ENCODE measurements around the gene ABO.

ABO gene

GRCh38 chr9:133249337-133249736 is 25.7 kb downstream of the ABO start:
- no peak for DNase-seq (ENCODE audit: insufficient read length, low spot score)
- TF ChIP-seq POU2F2 (IDR thresholded peaks at IDR 0.05; ENCODE audit: low read depth, low read length) (no peak), POLR2A (IDR thresholded peaks at IDR 0.05; ENCODE audit: low read depth, low read length) (no peak), POLR2AphosphoS5 (IDR thresholded peaks at IDR 0.05; ENCODE audit: low read depth, low read length) (no peak), TAF1 (IDR thresholded peaks at IDR 0.05; ENCODE audit: low read depth, low read length) (no peak), SPI1 (IDR thresholded peaks at IDR 0.05; ENCODE audit: low read depth, low read length) (no peak), PAX5 (IDR thresholded peaks at IDR 0.05; ENCODE audit: insufficient read depth, low read length, severe bottlenecking) (no peak)
- no peak for FAIRE-seq

- no peak for FAIRE-seq
Observed at GRCh38 chr9:133248726-133249295, 26.2 kb downstream of the ABO start.

DNA sequence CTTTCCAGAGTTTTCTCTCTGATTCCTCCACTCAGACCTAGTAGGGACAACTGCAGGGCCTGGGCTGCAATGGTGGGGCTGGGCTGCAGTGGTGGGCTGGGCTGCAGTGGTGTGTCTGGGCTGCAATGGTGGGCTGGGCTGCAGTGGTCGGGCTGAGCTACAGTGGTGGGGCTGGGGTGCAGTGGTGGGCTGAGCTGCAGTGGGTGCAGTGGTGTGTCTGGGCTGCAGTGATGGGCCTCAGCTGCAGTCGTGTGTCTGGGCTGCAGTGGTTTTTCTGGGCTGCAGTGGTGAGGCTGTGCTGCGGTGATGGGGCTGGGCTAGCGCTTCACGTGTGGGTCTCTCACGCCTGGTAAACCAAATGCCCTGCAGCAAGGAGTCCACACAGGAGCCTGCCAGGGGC is 27.4 kb downstream of the ABO start:
- FAIRE-seq (no peak), DNase-seq (ENCODE audit: insufficient read length, low spot score) (no peak)
- TF ChIP-seq POLR2A (IDR thresholded peaks at IDR 0.05; ENCODE audit: low read depth, low read length) (no peak), TAF1 (IDR thresholded peaks at IDR 0.05; ENCODE audit: low read depth, low read length) (no peak), POU2F2 (IDR thresholded peaks at IDR 0.05; ENCODE audit: low read depth, low read length) (no peak), SPI1 (IDR thresholded peaks at IDR 0.05; ENCODE audit: low read depth, low read length) (no peak), PAX5 (IDR thresholded peaks at IDR 0.05; ENCODE audit: insufficient read depth, low read length, severe bottlenecking) (no peak), POLR2AphosphoS5 (IDR thresholded peaks at IDR 0.05; ENCODE audit: low read depth, low read length) (no peak)

More at GRCh38 chr9:133248726-133249295, 26.2 kb downstream of the ABO start:
- no peak for DNase-seq (ENCODE audit: insufficient read length, low spot score)
- no peak for TF ChIP-seq TAF1 (IDR thresholded peaks at IDR 0.05; ENCODE audit: low read depth, low read length)
- no peak for TF ChIP-seq SPI1 (IDR thresholded peaks at IDR 0.05; ENCODE audit: low read depth, low read length)
- no peak for TF ChIP-seq POLR2A (IDR thresholded peaks at IDR 0.05; ENCODE audit: low read depth, low read length)
- no peak for TF ChIP-seq POU2F2 (IDR thresholded peaks at IDR 0.05; ENCODE audit: low read depth, low read length)
- no peak for TF ChIP-seq PAX5 (IDR thresholded peaks at IDR 0.05; ENCODE audit: insufficient read depth, low read length, severe bottlenecking)
- TF ChIP-seq POLR2AphosphoS5 (IDR thresholded peaks at IDR 0.05; ENCODE audit: low read depth, low read length), result no peak

- no peak for DNase-seq (ENCODE audit: insufficient read length, low spot score)
- no peak for FAIRE-seq
- TF ChIP-seq POU2F2 (IDR thresholded peaks at IDR 0.05; ENCODE audit: low read depth, low read length) (no peak), TAF1 (IDR thresholded peaks at IDR 0.05; ENCODE audit: low read depth, low read length) (no peak), PAX5 (IDR thresholded peaks at IDR 0.05; ENCODE audit: insufficient read depth, low read length, severe bottlenecking) (no peak), POLR2A (IDR thresholded peaks at IDR 0.05; ENCODE audit: low read depth, low read length) (no peak), SPI1 (IDR thresholded peaks at IDR 0.05; ENCODE audit: low read depth, low read length) (no peak), POLR2AphosphoS5 (IDR thresholded peaks at IDR 0.05; ENCODE audit: low read depth, low read length) (no peak)
Observed at GRCh38 chr9:133246991-133247390, 28.0 kb downstream of the ABO start.

DNA sequence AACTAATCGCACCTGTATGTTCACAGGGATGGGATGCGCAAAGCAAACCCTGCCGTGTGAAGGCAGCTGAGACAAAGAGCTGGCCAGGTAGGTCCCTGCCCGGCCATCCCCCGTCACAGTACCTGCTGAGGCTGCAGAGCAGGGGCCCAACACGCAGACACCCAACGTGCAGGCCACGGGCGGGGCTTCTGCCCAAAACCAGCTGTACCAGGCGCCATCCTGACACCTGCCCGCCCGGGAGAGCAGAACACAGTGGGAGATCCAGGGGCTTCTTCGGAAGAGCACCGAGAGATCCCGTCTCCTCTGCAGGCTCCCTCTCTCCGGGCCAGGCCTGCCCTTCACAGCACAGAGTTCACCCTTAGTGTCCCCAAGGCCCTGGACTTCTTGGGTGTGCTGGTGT is 28.4 kb downstream of the ABO start:
- DNase-seq (ENCODE audit: insufficient read length, low spot score) (no peak), FAIRE-seq (no peak)
- no peak for TF ChIP-seq TAF1 (IDR thresholded peaks at IDR 0.05; ENCODE audit: low read depth, low read length)
- no peak for TF ChIP-seq SPI1 (IDR thresholded peaks at IDR 0.05; ENCODE audit: low read depth, low read length)
- no peak for TF ChIP-seq POU2F2 (IDR thresholded peaks at IDR 0.05; ENCODE audit: low read depth, low read length)
- TF ChIP-seq PAX5 (IDR thresholded peaks at IDR 0.05; ENCODE audit: insufficient read depth, low read length, severe bottlenecking), result no peak
- TF ChIP-seq POLR2A (IDR thresholded peaks at IDR 0.05; ENCODE audit: low read depth, low read length), result no peak
- no peak for TF ChIP-seq POLR2AphosphoS5 (IDR thresholded peaks at IDR 0.05; ENCODE audit: low read depth, low read length)

DNA sequence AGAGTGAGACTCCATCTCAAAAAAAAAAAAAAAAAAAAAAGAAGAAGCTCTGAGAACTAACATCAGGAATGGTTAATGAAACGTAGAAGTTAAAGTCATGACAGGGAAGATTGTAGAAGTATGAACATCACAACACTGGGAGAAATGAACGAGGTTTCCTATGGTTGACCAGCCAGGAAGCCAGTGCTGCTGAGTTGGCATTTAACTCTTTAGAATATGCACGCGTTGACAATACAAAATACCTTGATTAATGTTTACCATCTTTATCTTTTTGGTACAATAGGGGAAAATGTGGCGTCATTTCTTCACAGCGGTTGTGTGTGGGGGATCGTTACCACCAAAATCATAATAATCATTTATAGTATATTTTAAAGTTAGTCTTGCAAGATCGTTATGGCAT is 32.0 kb downstream of the ABO start:
- DNase-seq (ENCODE audit: insufficient read length, low spot score), result no peak
- FAIRE-seq, result no peak
- TF ChIP-seq PAX5 (IDR thresholded peaks at IDR 0.05; ENCODE audit: insufficient read depth, low read length, severe bottlenecking), result no peak
- TF ChIP-seq POU2F2 (IDR thresholded peaks at IDR 0.05; ENCODE audit: low read depth, low read length), result no peak
- no peak for TF ChIP-seq POLR2AphosphoS5 (IDR thresholded peaks at IDR 0.05; ENCODE audit: low read depth, low read length)
- TF ChIP-seq SPI1 (IDR thresholded peaks at IDR 0.05; ENCODE audit: low read depth, low read length), result no peak
- TF ChIP-seq TAF1 (IDR thresholded peaks at IDR 0.05; ENCODE audit: low read depth, low read length), result no peak
- TF ChIP-seq POLR2A (IDR thresholded peaks at IDR 0.05; ENCODE audit: low read depth, low read length), result no peak

- TF ChIP-seq SPI1 (IDR thresholded peaks at IDR 0.05; ENCODE audit: low read depth, low read length) (no peak), POLR2A (IDR thresholded peaks at IDR 0.05; ENCODE audit: low read depth, low read length) (no peak), POU2F2 (IDR thresholded peaks at IDR 0.05; ENCODE audit: low read depth, low read length) (no peak), POLR2AphosphoS5 (IDR thresholded peaks at IDR 0.05; ENCODE audit: low read depth, low read length) (no peak), TAF1 (IDR thresholded peaks at IDR 0.05; ENCODE audit: low read depth, low read length) (no peak), PAX5 (IDR thresholded peaks at IDR 0.05; ENCODE audit: insufficient read depth, low read length, severe bottlenecking) (no peak)
- DNase-seq (ENCODE audit: insufficient read length, low spot score), result no peak
- FAIRE-seq, result no peak
Observed at GRCh38 chr9:133242241-133242640, 32.8 kb downstream of the ABO start.

DNA sequence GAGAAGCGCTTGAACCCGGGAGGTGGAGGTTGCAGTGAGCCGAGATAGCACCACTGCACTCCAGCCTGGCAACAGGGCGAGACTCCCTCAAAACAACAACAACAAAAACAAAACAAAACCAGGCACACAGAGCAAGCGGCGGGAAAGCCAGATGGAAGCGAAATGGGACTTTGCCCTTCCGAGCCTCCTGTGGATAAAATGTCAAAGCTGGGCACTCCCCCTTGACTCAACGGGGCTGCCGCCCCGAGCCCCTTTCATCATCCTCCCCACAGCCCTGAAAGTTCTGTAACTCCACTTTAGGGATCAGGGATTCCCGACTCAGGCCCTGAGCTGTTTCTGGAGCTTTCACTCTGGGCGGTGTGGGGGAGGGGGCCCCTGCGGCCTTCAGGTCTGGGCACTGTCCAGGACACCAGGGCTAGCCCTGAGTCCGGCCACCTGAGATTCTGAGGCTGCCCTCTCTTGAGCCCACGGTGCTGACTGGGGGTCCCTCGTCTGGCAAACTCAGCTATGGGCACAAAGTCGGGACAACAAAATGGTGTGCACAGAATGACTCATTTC is 35.4 kb downstream of the ABO start:
- TF ChIP-seq TAF1 (IDR thresholded peaks at IDR 0.05; ENCODE audit: low read depth, low read length), result no peak
- no peak for TF ChIP-seq SPI1 (IDR thresholded peaks at IDR 0.05; ENCODE audit: low read depth, low read length)
- TF ChIP-seq POLR2A (IDR thresholded peaks at IDR 0.05; ENCODE audit: low read depth, low read length), result no peak
- no peak for TF ChIP-seq POU2F2 (IDR thresholded peaks at IDR 0.05; ENCODE audit: low read depth, low read length)
- TF ChIP-seq PAX5 (IDR thresholded peaks at IDR 0.05; ENCODE audit: insufficient read depth, low read length, severe bottlenecking), result no peak
- TF ChIP-seq POLR2AphosphoS5 (IDR thresholded peaks at IDR 0.05; ENCODE audit: low read depth, low read length), result no peak
- DNase-seq (ENCODE audit: insufficient read length, low spot score) (no peak), FAIRE-seq (no peak)

- DNase-seq (ENCODE audit: insufficient read length, low spot score), result peak; percentile 76
- no peak for TF ChIP-seq SPI1 (IDR thresholded peaks at IDR 0.05; ENCODE audit: low read depth, low read length)
- TF ChIP-seq POU2F2 (IDR thresholded peaks at IDR 0.05; ENCODE audit: low read depth, low read length), result no peak
- no peak for TF ChIP-seq PAX5 (IDR thresholded peaks at IDR 0.05; ENCODE audit: insufficient read depth, low read length, severe bottlenecking)
- TF ChIP-seq POLR2A (IDR thresholded peaks at IDR 0.05; ENCODE audit: low read depth, low read length), result no peak
- no peak for TF ChIP-seq POLR2AphosphoS5 (IDR thresholded peaks at IDR 0.05; ENCODE audit: low read depth, low read length)
- TF ChIP-seq TAF1 (IDR thresholded peaks at IDR 0.05; ENCODE audit: low read depth, low read length), result no peak
- peak; percentile 61 for FAIRE-seq
Observed at GRCh38 chr9:133238851-133239532, 36.0 kb downstream of the ABO start.
